Activated CD4-positive, alpha-beta T cell treated with anti-CD3 and anti-CD28 coated beads, Interleukin-2, amount 50 U/mL, for 1 hour (primary cell): ENCODE results near the gene CUBN.

Experiments
- DNase-seq: peaks from one replicate; pipeline ENCODE4 v3.0.0-alpha.2; 2020

CUBN gene

DNA sequence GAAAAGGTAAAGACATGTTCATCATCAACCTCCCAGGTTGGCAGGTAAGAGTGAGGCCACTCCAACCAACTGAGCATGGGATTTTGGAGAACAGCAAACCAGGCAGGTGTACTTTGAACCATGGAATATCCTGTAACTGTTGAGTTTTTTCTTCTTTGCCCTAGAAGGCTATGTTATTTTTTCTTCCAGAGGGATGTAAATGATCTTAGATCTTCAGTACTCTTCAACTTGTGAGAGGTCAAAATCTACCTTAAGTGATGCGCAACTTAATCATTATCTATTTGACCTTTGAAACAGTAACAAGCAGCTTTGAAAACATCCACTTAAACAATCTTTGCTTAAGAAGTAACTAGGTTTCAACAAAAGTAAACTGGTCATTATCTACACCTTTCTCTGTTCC lies at the start of gene CUBN:
Gene CUBN, minus strand, starts transcription at position 71 of the 400 bp plus-strand sequence. Its CDS starts 46 bp downstream, at position 25.
- no peak for DNase-seq

DNA sequence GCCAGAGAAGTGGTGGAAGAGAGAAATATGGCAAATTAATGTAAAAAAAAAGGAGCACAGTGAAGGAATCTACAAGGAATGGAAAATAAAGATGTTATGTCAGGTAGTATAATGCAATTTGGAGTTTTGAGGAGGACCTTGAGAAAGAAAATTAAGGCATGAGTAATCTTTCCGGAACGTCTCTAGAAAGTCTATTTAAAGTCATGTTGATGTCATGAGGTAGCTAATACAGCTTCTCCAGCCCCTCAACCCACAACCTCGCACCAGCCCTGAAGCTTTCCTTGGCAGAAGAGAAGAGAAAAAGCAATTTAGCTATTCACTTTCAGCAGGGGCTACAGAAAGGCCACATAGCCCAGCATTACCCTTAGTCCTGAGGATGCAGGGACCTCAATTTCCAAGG lies 49.4 kb upstream of the CUBN start:
- no peak for DNase-seq

DNA sequence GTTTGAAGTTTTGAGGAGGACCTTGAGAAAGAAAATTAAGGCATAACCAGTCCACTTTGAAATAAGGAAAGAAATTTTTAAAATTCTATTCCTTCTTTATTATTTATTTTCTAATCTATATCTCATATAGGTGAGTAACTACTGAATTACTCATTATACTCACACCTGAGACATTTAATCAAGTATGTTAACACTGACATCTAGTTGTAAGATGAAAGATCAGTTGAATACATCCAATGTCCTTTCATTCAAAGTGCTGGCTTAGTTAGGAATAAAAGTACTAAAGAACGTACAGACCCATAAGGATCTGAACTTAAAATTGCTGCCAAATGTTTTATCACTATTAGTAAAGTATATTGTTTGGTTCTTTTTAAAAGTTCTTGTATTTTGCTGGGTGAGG lies 48.4 kb upstream of the CUBN start:
- no peak for DNase-seq

DNA sequence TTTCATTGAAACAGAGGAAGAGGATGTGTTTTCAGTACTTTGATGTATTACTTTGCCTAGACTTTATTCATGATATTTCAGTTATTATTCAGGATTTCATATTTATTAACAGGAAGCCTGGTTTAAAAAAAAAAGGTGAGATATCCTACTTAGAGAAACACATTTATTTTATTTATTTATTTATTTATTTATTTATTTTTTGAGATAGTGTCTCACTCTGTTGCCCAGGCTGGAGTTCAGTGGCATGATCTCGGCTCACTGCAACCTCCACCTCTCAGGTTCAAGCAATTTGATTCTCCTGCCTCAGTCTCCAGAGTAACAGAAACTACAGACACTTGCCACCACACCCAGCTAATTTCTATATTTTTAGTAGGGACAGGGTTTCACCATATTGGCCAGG lies 47.4 kb upstream of the CUBN start:
- no peak for DNase-seq

DNA sequence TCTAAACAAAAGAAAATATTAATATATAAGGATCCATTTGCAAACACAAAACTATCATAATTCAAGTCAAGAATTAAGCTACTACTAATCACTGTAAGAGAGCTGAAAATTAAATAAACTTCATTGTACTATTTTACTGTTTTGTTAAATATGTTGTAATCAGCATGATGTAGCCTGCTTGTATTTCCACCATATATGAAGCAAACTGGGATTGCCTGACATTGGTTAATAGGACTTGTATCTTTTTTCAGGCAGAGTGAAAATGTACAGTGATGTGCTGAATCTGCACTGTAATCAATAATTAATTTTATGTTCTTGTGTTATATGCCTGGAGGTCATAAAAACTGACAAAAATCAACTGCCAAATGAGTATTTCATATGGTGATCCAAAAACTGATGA lies 46.5 kb upstream of the CUBN start:
- DNase-seq: no peak

DNA sequence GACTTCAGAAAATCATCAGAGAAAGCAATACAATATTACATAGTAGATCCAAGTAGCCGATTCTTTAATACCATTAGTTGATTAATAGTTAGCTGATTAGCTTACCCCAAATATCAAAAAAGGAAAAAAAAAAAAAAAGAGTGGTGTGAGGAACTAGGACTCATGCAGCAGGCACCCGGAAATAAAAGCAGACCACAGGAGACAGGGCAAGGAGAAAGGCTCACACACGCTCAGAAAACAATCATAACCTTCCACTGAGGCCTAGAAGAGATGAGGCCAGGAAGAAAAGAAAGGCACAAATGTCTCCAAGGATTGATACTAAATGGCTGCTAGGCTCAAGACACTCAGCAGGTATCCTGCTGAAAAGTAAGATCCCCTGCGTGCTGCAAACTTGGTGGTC lies 45.9 kb upstream of the CUBN start:
- DNase-seq: no peak

DNA sequence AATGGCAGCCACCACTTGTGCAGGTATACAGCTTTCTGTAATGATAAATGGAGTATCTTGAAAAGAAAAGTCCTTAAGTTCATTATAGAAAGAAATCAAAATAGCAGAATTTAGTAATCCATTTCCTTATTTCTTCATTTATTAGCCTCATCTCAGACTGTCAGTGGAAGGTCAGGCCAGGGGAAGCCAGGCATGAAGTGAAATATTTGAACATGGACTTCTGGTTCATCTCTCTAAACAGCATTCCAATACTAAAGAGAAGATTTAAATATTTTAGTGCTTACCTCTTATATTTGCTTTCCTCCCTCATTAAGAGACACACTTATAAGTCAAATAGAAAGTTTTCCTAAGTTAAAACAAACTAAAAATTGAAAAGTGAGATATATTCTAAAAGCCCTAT lies 45.0 kb upstream of the CUBN start:
- no peak for DNase-seq

DNA sequence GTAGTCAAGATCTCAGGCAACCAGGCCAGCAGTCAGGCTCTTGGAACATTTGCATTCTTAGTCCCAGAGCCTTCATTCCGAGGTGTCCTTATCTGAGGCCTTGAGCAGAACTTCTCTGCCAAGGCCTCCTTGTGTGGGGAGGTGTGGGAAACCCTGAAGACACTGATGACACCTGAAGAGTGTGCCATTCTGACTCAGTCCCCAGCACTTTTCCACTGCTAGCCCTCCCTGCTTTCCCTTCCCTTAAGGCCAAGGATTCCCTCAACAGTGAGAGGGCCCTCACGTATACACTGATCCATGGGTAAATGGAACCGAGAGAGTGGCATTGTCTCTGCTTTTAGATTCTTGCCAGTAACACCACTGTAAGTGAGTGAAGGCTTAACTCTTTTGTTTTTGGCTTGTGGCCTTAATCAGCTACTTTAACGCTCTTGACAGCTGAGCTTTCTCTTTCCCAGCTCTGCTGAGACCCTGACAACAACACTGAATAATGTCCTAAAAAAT lies 41.6 kb upstream of the CUBN start:
- DNase-seq: no peak

DNA sequence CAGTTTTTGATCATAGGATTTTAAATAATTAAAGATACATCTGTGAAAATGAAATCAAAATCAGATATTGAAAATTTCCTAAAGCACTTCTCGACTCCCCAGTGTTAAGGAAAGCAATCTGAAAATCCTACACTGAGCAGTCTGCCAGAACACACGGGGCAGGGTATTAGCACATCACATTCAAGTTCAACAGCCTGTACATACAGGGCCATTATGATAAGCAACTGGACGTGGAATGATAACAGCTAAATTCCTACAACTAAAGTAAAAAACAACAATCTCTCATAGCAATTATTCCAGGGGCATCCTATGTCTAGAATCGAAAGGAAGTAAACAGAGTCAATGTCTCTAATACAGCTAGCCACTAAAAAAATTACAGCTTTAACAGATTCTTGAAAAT lies 40.2 kb upstream of the CUBN start:
- DNase-seq: no peak

DNA sequence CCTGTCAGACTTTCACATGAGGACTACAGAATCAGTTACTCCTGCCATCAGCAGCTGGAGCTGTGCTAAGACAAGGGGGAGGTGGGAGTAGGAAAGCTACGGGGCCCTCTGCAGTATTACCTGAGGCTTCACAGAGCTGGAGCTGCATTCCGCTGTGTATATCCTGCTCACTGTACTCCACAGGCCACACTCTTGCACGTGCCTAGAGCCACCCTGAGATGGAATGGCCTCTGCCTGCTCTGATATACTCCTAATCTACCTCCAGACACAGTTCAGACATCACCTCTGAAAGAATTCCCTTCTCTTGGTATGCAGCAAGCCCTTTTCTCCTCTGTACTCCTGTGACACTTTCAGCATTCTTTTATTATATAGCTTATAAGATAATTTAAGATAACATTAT lies 37.1 kb upstream of the CUBN start:
- no peak for DNase-seq

DNA sequence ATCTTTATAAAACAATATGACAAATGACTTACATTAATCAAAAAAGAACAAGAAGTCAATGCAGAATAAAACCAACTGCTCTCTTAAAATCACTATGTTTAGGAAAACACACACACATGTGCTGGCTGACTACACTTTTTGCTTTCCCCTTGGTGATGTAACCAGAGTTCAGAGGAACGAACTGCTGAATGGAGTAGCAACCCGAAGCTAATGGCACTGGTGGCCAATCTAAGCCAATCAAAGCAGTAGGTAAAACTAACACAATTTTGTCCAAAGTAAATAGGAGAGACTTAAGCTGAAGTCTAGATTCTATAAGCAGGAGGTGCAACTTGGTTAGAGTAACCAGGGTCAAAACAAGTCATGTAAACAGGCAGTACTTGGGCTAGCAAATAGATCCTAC lies 33.2 kb upstream of the CUBN start:
- DNase-seq: no peak

DNA sequence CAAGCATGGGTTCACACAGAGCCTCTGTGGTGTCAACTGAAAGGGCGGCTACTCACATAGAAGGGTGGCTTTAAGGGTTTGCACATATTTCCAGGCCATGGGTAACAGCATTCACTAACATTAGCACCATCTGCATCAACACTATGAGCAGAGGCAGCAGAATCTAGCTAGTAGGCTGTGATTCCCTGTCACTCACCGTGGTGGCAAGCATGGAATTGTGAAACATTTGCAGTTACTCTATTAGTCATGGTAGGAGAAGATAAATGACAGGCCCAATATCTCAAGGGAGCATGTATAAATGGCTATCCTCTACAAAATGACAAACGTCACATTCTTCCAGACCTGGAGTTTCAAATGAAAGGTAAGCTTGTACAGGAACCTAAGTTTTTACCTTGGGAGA lies 32.2 kb upstream of the CUBN start:
- DNase-seq: no peak

DNA sequence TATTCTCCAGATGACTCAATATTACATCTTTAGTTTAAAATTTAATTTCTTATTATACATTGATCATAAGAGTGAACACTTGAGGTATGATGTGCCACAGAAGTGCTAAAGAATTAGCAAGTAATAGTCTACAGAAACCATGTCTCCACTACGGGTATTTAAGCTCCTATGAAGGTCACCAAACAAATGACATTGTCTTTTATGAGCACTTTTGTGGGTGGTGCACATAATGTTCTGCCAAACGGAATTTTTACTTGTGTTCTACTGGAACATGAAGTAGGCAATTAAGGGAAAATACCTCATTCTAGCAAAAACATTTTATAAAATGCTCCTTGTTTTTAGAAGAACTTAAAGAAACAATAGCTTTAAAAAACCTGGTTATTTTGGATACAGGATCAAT lies 27.4 kb upstream of the CUBN start:
- DNase-seq: no peak

DNA sequence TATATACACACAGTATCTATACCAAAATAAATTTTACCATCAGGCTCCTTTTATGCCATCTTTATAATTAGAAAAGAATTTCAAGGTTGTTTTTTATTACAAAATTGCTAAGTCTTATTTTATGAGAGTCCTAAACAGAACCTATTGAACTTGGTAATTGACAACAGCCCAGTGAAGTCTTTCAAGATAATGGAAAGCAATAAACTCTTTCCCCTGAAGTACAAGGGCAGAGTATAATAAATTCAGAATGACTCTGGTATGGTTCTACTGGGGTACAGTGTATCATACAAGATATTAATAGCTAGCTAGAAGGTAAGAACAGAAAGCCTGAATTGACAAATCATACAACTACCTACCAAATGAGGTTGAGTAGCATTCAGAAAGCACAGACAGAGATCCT lies 26.2 kb upstream of the CUBN start:
- no peak for DNase-seq

DNA sequence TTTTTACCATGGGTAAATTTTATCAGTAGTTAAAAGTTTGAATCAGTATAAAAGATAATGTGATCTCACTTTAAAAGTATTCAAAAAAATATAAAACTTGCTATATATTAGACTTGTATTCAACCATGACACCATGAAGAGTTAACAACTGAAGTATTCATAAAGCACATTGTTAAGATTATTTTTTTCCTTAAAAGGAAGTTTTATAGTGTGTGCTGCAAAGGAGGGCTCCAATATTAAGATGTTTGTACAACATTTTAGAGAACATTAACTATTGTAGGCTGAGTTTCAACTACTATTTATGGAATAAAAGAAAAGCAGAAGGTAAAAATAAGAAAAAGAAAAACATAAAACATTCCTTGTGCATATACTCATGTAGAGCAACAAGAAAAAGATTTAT lies 24.5 kb upstream of the CUBN start:
- no peak for DNase-seq

DNA sequence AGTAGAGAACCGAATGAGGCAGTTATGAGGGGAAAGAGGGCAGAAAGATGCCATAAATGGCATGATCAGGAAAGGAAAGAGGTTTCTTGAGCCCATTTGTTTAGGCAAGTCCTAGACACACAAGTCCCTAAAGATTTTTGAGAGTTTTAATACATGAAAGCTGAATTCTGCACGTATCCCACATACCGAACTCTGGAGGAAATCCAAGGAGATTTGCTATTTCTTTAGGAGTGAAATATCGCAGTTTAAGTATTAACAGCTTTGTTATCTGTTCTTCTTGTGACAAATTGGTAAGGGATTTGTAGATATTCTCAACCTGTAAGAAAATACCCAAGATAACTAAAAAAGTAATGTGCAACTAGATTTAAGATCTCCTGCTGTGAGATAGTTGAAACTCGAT lies 23.7 kb upstream of the CUBN start:
- no peak for DNase-seq

DNA sequence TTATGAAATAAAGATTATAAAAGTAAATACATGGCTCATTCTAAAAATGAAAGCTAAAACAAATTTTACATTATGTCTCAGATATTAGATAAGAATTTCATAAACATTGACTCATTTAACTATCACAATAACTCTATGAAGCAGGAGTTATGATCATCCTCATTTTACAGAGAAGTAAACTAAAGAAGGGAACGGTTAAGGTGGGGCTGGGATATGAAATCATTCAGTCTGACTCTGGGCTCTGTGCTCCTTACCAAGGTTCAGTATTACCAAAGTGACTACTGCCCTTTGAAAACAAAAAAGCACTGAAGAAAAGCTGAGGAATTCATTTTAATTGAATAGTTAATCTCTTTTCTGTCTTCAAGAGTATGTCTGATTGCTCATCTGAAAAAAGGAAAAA lies 22.1 kb upstream of the CUBN start:
- no peak for DNase-seq

DNA sequence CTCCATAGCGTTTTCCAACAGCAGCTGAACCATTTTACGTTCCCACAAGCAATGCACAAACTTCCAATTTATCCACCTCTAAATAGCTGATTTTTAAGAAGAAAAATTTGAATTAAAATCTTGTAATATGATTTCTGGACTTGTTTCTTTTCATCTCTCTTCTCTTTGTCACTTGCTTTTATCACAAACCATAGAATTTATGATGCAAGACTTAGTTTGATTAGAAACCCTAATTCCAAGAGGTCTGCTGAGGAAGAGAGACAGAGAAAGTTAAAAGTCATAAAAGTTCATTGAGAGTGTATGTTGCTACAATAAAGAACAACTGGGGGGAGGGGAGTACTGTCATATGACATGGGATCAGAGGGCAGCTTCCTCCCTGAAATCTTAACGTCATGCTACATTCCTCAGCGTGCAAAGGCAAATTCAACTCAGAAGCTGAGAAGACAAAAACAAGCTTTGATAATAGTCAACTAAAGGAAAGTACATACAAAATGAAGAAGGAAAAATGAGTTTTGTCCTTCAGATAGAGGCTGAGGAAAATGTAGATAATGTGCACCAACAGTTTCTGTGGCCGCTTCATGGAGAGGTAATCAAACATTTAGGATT lies 18.4 kb upstream of the CUBN start:
- no peak for DNase-seq

DNA sequence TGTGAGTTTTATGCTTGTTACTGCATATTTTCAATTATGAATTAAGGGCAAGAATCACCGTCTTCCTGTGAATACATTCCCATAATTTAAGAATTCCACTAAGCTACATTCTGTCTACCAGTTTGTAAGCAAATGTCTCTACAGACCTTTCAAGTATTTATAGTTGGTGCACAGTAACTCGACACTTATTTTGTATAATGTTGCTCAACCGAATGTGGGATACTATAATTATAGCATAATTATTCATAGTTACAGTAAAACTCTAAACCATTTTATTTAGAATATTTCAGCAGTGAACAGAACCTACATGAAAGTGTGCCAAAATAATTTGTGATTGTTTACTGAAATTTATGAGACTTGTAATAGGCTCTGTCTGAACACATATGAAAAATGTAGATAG lies 17.3 kb upstream of the CUBN start:
- DNase-seq: no peak

DNA sequence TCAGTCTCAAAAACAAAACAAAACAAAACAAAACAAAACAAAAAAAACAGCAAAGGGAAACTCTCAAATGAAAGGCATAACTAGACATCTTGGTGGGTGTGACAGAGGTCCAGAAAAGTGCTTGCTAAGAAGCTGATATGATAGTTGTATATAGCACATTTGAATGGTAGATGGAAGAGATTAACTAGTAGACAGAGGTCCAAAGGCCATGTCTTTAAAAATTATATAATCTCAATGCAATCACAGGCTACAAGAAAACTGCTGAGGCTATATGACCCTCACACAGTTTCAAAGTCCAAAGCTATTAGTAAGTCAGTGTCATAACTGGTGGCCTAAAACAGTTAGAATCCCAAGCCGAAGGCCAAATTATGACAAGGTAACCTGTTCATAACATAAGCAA lies 15.6 kb upstream of the CUBN start:
- no peak for DNase-seq

DNA sequence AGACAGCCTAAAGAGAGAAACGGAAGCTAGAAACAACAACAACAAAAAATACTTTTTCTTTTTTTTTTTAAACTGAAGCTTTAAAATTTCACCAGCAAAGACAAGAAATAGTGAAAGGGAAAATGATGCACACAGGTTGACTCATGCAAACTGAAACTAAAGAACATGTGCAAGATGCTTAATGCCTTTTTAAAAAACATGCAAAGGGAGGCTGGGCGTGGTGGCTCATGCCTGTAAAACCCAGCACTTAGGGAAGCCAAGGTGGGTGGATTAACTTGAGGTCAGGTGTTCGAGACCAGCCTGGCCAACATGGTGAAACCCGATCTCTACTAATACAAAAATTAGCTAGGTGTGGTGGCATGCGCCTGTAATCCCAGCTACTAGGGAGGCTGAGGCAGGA lies 15.1 kb upstream of the CUBN start:
- DNase-seq: no peak

DNA sequence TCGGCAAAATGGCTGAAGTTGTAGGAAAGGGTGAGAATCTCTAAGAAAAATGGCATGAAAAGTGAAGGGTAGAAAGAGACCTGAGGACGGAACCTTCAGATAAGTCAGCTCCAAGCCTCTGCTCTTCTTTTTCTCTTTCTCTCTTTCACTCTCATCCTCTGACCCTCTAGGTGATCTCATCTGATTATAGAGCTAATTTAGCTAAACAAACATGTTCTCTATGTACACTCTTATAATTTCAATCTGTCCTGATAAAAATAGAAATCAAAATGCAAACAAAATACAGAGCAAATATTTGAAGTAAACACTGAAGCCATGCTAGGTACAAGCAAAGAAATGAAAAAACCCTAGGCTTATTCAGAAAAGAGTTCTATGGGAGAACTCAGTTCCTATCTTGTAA lies 14.4 kb upstream of the CUBN start:
- no peak for DNase-seq

DNA sequence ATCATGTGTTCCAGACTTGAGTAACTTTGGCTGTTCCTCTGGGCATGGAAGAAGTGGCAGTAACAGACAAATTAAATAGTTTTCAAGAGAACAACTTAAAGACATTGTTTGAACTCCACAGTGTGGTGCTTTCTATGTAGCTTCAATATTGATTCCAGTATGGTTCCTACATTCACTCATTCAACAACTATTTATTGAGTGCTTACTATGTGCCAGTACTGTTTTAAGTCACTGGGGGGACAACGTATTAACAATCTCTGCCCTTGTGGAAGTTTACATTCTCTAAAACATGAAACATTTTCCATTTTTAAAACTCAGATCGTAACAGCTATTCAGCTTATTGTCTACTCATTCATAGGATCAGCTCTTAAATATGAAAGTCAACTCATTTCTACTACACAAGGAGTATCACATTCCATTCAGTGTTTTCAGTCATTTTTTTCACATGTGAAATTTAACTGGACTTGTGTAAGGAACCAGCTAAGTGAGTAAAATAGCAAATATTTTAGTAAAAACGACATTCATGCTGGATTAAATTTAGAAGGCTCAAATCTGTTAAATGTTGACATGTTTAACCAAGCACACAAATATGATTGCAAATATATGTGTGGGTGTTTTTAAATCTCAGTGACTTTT lies 13.6 kb upstream of the CUBN start:
- no peak for DNase-seq

DNA sequence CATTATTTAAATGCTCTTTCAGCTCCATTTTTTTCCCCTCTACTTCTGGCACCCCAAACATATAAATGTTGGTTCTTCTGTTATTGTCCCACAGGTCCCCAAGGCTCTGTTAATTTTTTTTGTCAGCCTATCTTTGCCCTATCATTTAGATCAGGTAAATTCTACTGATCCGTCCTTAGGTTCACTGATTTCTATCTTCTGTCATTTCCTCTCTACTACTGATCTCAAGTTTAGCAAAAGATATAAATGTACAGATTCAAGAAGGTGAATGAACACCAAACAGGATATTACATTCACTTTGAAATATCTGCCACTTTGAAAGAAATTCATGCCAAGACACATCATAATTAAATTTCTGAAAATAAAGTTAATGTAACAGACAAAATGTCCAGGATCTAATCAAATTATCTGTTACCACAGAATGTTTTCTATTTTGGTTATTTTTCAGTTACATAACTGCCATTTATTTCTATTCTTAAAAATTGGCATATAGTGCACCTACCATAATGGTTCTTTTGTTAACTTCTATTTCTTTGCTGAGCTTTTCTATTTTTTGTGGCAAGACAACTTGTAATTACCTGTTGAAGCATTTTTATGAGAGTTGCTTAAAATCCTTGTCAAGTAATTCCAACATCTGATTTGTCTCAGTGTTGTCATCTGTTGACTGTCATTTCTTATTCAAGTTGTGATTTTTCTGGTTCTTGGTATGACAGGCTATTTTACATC lies 12.1 kb upstream of the CUBN start:
- DNase-seq: no peak

DNA sequence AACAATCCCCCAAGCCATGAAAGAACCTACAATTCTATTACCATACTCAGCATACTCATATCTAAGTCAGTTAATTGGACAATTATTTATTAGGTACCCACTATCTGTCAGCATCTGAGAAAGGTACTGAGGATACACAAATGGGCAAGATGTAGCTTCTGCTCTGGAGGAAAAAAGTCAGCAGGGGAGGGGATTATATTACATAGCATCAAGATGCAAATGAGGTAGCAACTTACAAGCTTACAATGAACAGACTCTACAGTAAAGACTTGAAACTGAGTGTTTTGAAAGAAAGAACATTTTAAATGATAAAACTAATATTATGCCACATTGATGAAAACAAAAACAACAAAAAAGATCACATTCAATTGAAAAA lies 10.8 kb upstream of the CUBN start:
- no peak for DNase-seq
